Measurements from ENCODE around the gene TLK1. TPM values are rescaled to one million over a fixed set of nuclear protein-coding genes. Genes with fewer than 3 reads are reported as not detected.

The TLK1 gene
- total RNA-seq, 2 donors from 2014 or later, result 69.5 to 82.8 TPM

GRCh38 chr2:170997893-170998597, 162.6 kb downstream of the TLK1 start:
- H3K36me3 ChIP-seq, result no peaks in the 10 kb centered on the region
- intact Hi-C loops (cut with DNase I), result no loop called here
- H3K27me3 ChIP-seq, result no peaks in the 10 kb centered on the region
- H3K9ac ChIP-seq (ENCODE audit: low read depth in 2 of 2, low read length in 2 of 2), result no peak overlapping the region
- no peaks in the 10 kb centered on the region for H3K4me1 ChIP-seq
- H3K4me3 ChIP-seq, result no peak overlapping the region
- no peaks in the 10 kb centered on the region for H3K9me3 ChIP-seq
- no peak for TF ChIP-seq CTCF (IDR thresholded peaks at IDR 0.05)
- H3K27ac ChIP-seq, result no peak overlapping the region
- no peak for DNase-seq

GRCh38 chr2:170996316-170996715, 164.4 kb downstream of the TLK1 start:
- no peaks in the 10 kb centered on the region for H3K4me1 ChIP-seq
- no peak overlapping the region for H3K9ac ChIP-seq (ENCODE audit: low read depth in 2 of 2, low read length in 2 of 2)
- no peaks in the 10 kb centered on the region for H3K36me3 ChIP-seq
- no peak overlapping the region for H3K27ac ChIP-seq
- no peaks in the 10 kb centered on the region for H3K9me3 ChIP-seq
- no peak for TF ChIP-seq CTCF (IDR thresholded peaks at IDR 0.05)
- intact Hi-C loops (cut with DNase I), result no loop called here
- no peak for DNase-seq
- no peaks in the 10 kb centered on the region for H3K27me3 ChIP-seq
- no peak overlapping the region for H3K4me3 ChIP-seq

- Histone ChIP-seq H3K4me3 (no peak overlapping the region), H3K9ac (ENCODE audit: low read depth in 2 of 2, low read length in 2 of 2) (no peak overlapping the region), H3K27me3 (no peaks in the 10 kb centered on the region), H3K9me3 (no peaks in the 10 kb centered on the region), H3K4me1 (no peaks in the 10 kb centered on the region), H3K27ac (no peak overlapping the region), H3K36me3 (no peaks in the 10 kb centered on the region)
- no peak for DNase-seq
- intact Hi-C loops (cut with DNase I), result no loop called here
- TF ChIP-seq CTCF (IDR thresholded peaks at IDR 0.05), result no peak
These were observed 169.1 kb downstream of the TLK1 start for GRCh38 chr2:170991398-170992182.

GRCh38 chr2:170986566-170987258, 174.0 kb downstream of the TLK1 start:
- Histone ChIP-seq H3K9ac (ENCODE audit: low read depth in 2 of 2, low read length in 2 of 2) (no peak overlapping the region), H3K27ac (no peak overlapping the region), H3K4me3 (no peak overlapping the region), H3K36me3 (no peaks in the 10 kb centered on the region), H3K4me1 (no peaks in the 10 kb centered on the region), H3K9me3 (no peaks in the 10 kb centered on the region), H3K27me3 (no peaks in the 10 kb centered on the region)
- intact Hi-C loops (cut with DNase I), result no loop called here
- no peak for TF ChIP-seq CTCF (IDR thresholded peaks at IDR 0.05)
- DNase-seq, result no peak

GRCh38 chr2:170985407-170985806, 175.3 kb downstream of the TLK1 start:
- H3K27ac ChIP-seq, result no peak overlapping the region
- H3K9me3 ChIP-seq, result no peaks in the 10 kb centered on the region
- TF ChIP-seq CTCF (IDR thresholded peaks at IDR 0.05), result no peak
- DNase-seq, result no peak
- intact Hi-C loops (cut with DNase I), result no loop called here
- H3K4me3 ChIP-seq, result no peak overlapping the region
- no peaks in the 10 kb centered on the region for H3K4me1 ChIP-seq
- H3K27me3 ChIP-seq, result no peaks in the 10 kb centered on the region
- no peaks in the 10 kb centered on the region for H3K36me3 ChIP-seq
- H3K9ac ChIP-seq (ENCODE audit: low read depth in 2 of 2, low read length in 2 of 2), result no peak overlapping the region
